Measurements from ENCODE around the gene ARL15.
"Not testable (repeated sequence)": the region's sequence is repeated elsewhere in the genome, so short reads cannot be mapped to it uniquely, and the experiment has no call there.

Gene ARL15

DNA sequence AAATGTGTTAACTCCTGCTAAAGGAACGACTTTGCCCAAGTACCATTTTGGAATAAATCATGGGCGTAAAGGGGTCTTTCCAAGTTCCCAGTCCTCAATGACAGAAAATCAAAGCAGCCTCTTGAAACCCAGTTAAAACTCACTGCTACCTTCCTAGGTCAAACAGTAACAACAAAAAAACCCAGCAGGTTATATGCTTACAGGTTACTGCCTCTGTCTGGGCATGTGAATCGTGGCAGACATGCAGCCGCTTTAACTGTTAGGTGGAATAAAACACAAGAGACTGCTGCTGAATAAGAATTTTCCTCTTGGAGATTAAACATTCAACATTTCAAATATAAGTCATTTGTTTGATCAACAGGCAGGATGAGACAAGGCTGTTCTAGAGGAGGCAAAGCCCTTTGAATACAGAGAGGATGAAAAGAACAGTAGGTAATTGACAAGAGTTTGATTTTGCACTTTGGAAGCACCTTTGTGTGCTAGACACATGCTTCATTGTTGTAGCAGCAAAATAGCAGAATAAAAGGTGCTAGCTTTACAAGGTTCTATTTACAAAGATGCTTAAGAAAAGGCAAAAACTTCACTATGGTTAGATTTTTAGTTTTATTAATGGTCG is 430.6 kb downstream of the ARL15 start:
- no peak for DNase-seq

DNA sequence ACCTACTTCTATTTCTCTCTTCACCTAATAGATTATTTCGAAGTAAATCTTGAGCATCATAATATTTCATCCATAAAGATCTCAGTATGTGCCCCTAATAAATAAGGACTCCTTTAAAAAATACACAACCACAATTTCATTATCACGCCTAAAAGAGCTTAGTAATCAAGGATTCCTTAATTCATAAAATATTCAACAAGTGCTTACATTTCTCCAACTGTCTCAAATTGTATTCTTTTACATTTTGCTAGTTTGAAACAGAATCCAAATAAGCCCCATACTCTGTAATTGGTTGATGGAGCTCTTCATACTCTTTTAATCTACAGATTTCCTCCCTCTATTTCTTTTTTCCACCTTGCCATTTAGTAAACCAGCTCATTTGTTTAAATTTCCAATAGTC is 432.4 kb downstream of the ARL15 start:
- no peak for DNase-seq

DNA sequence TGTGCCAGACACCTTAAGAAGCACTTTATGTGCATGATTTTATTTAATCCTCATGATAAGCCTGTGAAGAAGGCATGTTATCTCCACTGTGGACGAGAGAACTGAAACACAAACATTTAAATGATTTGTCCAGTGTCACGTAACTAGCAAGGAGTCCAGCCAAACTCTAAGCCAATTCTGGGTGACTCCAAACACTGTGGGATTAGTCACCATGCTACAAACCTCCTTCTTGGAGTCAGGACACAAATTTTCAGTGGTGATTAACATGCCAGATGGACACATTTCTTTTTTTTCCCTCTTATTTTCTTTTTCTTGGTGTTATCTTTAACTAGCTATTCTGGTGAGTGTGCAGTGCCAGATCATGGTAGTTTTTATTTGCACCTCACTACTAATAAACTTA is 433.1 kb downstream of the ARL15 start:
- DNase-seq: no peak

DNA sequence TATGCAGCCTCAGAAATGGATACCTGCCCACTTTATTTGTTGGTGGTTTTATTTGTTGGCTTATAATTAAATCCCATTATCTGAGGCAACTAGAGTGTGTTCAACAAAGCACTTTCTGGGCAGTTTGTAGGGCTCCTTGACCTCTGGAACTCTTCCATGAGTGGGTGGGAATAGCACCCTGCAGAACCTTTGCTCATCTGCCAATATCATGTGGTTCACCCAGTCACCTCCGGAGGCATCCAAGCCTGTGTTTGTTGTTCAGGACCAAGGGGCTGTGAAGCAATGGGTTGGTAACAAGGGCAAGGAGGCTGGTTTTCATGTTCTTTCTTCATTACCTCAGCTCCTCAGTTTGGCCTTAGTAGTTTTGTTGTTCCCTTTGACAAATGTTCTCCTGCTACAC is 436.0 kb downstream of the ARL15 start:
- DNase-seq: no peak

DNA sequence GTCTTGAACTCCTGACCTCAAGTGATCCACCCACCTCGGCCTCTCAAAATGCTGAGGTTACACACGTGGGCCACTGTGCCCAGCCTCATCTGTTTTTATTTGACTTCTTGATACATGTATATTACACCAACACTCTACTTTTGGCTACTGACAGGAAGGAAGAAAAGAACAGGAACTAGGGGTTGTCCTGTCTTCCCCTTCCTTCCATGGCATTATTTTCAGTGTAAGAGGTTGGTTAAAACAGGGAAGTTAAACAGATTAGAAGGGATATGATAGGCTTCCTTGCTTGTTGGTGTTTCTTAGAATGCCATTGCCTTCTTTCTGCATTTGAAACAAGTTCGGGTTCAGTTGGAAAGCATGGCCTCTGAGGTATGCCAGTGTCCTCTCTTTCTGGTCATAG is 437.1 kb downstream of the ARL15 start:
- no peak for DNase-seq

DNA sequence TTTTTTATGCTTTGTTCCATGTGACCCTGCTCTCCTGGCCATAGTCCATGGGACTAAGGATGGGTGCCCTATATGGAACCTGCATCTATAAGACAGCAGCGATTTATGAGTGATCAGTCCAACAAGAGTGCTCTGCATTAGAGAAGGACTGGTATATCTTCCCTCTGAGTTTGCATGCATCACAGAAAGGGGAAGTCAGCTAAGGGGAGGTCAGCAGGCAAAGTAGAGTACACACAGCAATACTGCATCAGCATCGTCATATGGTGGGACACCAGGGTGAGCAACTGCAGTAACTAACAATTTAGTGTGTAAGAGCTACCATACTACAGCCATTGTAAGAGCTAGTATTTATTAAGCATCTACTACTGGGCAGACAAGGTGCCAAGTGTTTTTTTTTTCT is 438.6 kb downstream of the ARL15 start:
- DNase-seq: no peak

DNA sequence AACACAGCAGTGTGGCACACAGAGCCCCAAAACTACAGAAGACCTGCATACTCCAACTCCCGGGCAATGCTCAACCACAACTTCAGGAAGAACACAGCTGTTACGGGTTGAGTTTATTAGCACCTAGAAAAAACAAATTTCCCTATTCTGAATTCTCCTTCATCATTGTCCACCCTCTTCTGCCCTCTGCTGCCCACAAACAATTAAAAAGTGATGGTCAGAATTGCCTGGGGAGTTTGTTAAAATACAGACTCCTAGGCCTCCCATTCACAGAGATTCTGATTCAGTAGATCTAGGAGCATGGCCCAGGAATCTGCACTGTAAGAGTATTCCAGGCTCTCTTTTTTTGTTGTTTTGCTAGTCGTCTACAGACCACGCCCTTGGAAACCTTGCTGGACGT is 439.3 kb downstream of the ARL15 start:
- DNase-seq: no peak

DNA sequence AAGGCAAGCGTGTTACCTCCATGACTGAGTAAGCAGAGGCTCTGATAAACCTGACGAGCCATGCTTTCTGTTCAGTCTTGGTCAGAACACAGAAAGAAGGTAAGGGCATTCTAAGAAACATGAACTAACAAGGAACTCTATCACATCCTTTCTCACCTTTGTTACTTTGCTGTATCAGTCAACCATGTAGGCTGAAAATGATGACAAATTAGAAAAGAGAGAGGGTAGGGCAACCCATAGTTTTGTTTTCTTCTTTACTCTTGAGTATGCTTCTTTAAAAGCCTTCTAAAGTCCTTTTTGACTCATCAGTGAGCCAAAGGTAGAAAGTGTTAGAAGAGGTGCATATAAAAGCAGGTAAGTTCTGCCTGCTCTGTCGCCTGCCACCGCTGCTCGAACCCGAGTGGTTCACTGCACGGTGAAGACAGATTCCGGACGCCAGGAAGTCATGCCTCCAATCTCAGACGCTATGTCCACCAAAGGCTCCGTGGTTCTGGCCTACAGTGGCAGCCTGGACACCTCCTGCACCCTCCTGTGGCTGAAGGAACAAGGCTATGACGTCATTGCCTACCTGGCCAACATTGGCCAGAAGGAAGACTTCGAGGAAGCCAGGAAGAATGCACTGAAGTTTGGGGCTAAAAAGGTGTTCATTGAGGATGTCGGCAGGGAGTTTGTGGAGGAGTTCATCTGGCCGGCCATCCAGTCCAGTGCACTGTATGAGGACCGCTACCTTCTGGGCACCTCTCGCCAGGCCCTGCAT is 451.5 kb downstream of the ARL15 start:
- no peak for DNase-seq

DNA sequence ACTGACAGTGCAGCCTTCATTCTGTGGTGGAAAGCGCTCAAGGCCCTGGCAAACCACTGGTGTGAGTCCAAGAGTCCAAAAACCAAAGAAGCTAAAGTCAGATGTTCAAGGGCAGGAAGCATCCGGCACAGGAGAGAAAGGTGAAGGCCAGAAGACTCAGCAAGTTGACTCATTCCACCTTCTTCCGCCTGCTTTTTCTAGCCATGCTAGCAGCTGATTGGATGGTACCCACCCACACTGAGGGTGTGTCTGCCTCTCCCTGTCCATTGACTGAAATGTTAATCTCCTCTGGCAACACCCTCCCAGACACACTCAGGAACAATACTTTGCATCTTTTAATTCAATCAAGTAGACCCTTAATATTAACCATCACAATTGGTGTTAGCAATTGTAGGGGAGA is 453.9 kb downstream of the ARL15 start:
- no peak for DNase-seq

DNA sequence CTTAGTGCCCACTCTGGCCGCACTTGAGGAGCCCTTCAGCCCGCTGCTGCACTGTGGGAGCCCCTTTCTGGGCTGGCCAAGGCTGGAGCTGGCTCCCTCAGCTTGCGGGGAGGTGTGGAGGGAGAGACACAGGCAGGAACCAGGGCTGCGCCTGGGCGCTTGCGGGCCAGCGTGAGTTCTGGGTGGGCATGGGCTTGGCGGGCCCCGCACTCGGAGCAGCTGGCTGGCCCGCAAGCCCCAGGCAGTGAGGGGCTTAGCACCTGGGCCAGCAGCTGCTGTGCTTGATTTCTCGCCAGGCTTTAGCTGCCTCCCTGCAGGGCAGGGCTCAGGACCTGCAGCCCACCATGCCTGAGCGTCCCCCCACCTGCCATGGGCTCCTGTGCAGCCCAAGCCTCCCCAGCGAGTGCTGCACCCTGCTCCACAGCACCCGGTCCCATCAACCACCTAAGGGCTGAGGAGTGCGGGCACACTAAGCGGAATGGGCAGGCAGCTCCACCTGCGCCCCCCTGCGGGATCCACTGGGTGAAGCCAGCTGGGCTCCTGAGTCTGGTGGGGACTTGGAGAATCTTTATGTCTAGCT is 473.4 kb downstream of the ARL15 start:
- not testable (repeated sequence) for DNase-seq

DNA sequence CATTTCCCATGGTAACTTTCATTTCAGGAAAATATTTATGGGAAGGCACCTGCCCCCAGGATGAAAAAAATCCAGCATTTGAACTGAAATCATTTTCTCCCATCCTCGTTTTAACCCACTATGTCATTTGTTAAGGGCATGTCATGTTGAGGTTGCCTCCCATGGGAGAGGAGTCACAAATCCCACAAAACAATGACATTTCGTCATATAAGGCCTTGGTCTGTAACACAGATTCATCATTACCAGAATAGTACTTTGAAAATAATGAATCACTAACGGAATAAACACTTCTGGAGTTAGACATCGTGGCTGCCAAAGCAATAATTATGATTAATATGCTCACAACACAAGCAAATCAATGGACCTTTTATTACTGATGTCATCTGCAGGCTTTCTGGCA is 475.9 kb downstream of the ARL15 start:
- no peak for DNase-seq

Measured in CD4-positive, alpha-beta T cell treated with Interleukin-15 for 1 hour (primary cell).